Panc1 (cell line): ENCODE results near the gene VPS41. TPM values are rescaled to one million over a fixed set of nuclear protein-coding genes. Genes with fewer than 3 reads are reported as not detected.

ENCODE experiments used
- ATAC-seq: fragments of 200-7000 bp; cut with Tn5 transposase; 2 replicates; pipeline ENCODE4 v1.9.1; 2020; ENCODE audit warnings: mild to moderate bottlenecking, moderate library complexity
- BruUV-seq: library from RNA; stranded (reverse); fragments of 400-500 nt; replicated peaks from 2 replicates; lab custom pipeline; 2021; lab: Mats Ljungman, UMichigan
- CTCF ChIA-PET: fragments of 300-600 bp; sonication (Branson Sonifier 250); formaldehyde crosslinking; loops from one replicate; lab custom pipeline; 2022; ENCODE audit warnings: antibody characterized with exemption; lab: Charles Lee
- POLR2A ChIA-PET: fragments of 300-600 bp; sonication (Branson Sonifier 250); formaldehyde crosslinking; loops from one replicate; lab custom pipeline; 2022; ENCODE audit warnings: antibody characterized with exemption; lab: Charles Lee
- DNase-seq: peaks from one replicate; pipeline ENCODE4 v3.0.0-alpha.2; 2010; ENCODE audit warnings: low read depth, low spot score
- H3K27ac ChIP-seq: 2 replicates; pipeline ENCODE4 v1.5.1; 2011; ENCODE audit warnings: mild to moderate bottlenecking, low read length, inconsistent platforms
- H3K27me3 ChIP-seq: fragments of 200-500 bp; sonication (Bioruptor generic); 2 replicates; pipeline ENCODE4 v1.6.0; 2014; ENCODE audit warnings: low read length, inconsistent platforms; ENCODE audit not compliant: control insufficient read depth, insufficient read depth
- H3K36me3 ChIP-seq: fragments of 200-500 bp; sonication (Bioruptor generic); 2 replicates; pipeline ENCODE4 v1.5.1; 2014; ENCODE audit warnings: inconsistent platforms, mild to moderate bottlenecking, low read length, moderate library complexity; ENCODE audit not compliant: control insufficient read depth, insufficient read depth
- H3K4me1 ChIP-seq: 2 replicates; pipeline ENCODE4 v1.5.1; 2011; ENCODE audit warnings: inconsistent platforms, mild to moderate bottlenecking, low read length, moderate library complexity; ENCODE audit not compliant: control insufficient read depth, insufficient read depth
- H3K4me3 ChIP-seq, 2 experiments: 2 replicates each; pipeline ENCODE4 v1.5.1; 2011 to 2012; ENCODE audit warnings: low read depth in 2 of 2, low read length in 2 of 2, mild to moderate bottlenecking in 2 of 2, inconsistent platforms in 1 of 2, moderate library complexity in 1 of 2
- H3K9me3 ChIP-seq: fragments of 200-500 bp; sonication (Bioruptor generic); 2 replicates; pipeline ENCODE4 v1.5.1; 2014; ENCODE audit warnings: low read depth, mild to moderate bottlenecking, inconsistent platforms, low read length, moderate library complexity; ENCODE audit not compliant: control insufficient read depth, insufficient read depth
- CTCF ChIP-seq: fragments of 450-650 bp; IDR thresholded peaks from 2 replicates; pipeline ENCODE4 v1.5.1; 2017; ENCODE audit warnings: mild to moderate bottlenecking
- POLR2AphosphoS5 ChIP-seq: IDR thresholded peaks from 2 replicates; pipeline ENCODE4 v1.6.1; 2012; ENCODE audit warnings: mild to moderate bottlenecking, low read depth, low read length, moderate library complexity
- REST ChIP-seq, 2 experiments: IDR thresholded peaks; 2 replicates each; pipeline ENCODE4 v1.6.1; 2011 to 2012; ENCODE audit warnings: low read depth in 2 of 2, control low read depth in 1 of 2, low read length in 1 of 2, mild to moderate bottlenecking in 1 of 2, moderate library complexity in 1 of 2; ENCODE audit not compliant: insufficient read depth in 1 of 2
- SIN3A ChIP-seq: IDR thresholded peaks from 2 replicates; pipeline ENCODE4 v1.6.1; 2012; ENCODE audit warnings: low read depth, mild to moderate bottlenecking, low read length, moderate library complexity, borderline replicate concordance; ENCODE audit not compliant: insufficient read depth
- TCF7L2 ChIP-seq: IDR thresholded peaks from 2 replicates; pipeline ENCODE4 v1.6.1; 2011; ENCODE audit warnings: mild to moderate bottlenecking, low read depth, low read length, inconsistent platforms
- in situ Hi-C: cut with HindIII; loops from 2 replicates; pipeline ENCODE4 v1.10.0; 2016; ENCODE audit warnings: low sequenced_read_pairs, low pct_unique_long_range_greater_than_20kb
- intact Hi-C: fragments of 100-400 bp; cut with micrococcal nuclease; formaldehyde crosslinking; loops from one replicate; pipeline ENCODE4 v1.10.0; 2022; ENCODE audit not compliant: unreplicated experiment
- total RNA-seq: library from RNA; stranded (reverse); gene quantifications from one replicate; pipeline ENCODE4 v1.2.1, GENCODE V29; 2021; ENCODE audit not compliant: unreplicated experiment

The VPS41 gene
- total RNA-seq, 1 experiment from 2014 or later, result 127 TPM

GRCh38 chr7:38685851-38686250, 223.1 kb downstream of the VPS41 start:
- no peaks in the 10 kb centered on the region for H3K9me3 ChIP-seq
- ChIA-PET CTCF (no interaction called here), POLR2A (no interaction called here)
- in situ Hi-C loops (no loop called here), intact Hi-C loops (no loop called here)
- DNase-seq (no peak), ATAC-seq (no peak)
- no peak overlapping the region for H3K27ac ChIP-seq
- H3K4me3 ChIP-seq, result no peak overlapping the region
- H3K36me3 ChIP-seq, result no peaks in the 10 kb centered on the region
- no TSS peak for BruUV-seq
- H3K4me1 ChIP-seq, result no peaks in the 10 kb centered on the region
- TF ChIP-seq POLR2AphosphoS5 (no peak), SIN3A (no peak), CTCF (no peak), TCF7L2 (no peak), REST (IDR thresholded peaks at IDR 0.05; ENCODE audit: insufficient read depth in 1 of 2, low read depth in 2 of 2, low read length in 1 of 2) (no peak)
- peaks cover 2% of the 10 kb centered on the region; the same call in 1 of the 2 replicates for H3K27me3 ChIP-seq

- H3K4me1 ChIP-seq, result no peaks in the 10 kb centered on the region
- CTCF ChIA-PET, result no interaction called here
- POLR2A ChIA-PET, result no interaction called here
- DNase-seq, result no peak
- intact Hi-C loops (no loop called here), in situ Hi-C loops (no loop called here)
- H3K36me3 ChIP-seq, result no peaks in the 10 kb centered on the region
- no peaks in the 10 kb centered on the region for H3K9me3 ChIP-seq
- no peak overlapping the region for H3K4me3 ChIP-seq
- H3K27me3 ChIP-seq, result peaks cover 2% of the 10 kb centered on the region; the same call in 1 of the 2 replicates
- BruUV-seq, result no TSS peak
- TF ChIP-seq SIN3A, result no peak
- TF ChIP-seq REST (IDR thresholded peaks at IDR 0.05; ENCODE audit: insufficient read depth in 1 of 2, low read depth in 2 of 2, low read length in 1 of 2), result no peak
- TF ChIP-seq CTCF, result no peak
- TF ChIP-seq TCF7L2, result no peak
- TF ChIP-seq POLR2AphosphoS5, result no peak
- no peak for ATAC-seq
- no peak overlapping the region for H3K27ac ChIP-seq
Observed at GRCh38 chr7:38682606-38683005, 226.4 kb downstream of the VPS41 start.
